Measurements from ENCODE around the gene EXOC3.

EXOC3 gene

GRCh38 chr5:427415-428087, 15.4 kb upstream of the EXOC3 start:
- DNase-seq, result no peak

GRCh38 chr5:428219-428618, 14.8 kb upstream of the EXOC3 start:
- DNase-seq, result no peak

- DNase-seq, result no peak
Observed at GRCh38 chr5:428754-429452, 14.1 kb upstream of the EXOC3 start.

- DNase-seq, result no peak
Observed at GRCh38 chr5:429453-430188, 13.4 kb upstream of the EXOC3 start.

GRCh38 chr5:430214-430925, 12.6 kb upstream of the EXOC3 start:
- no peak for DNase-seq

- DNase-seq, result peak in 2 of 4 experiments; percentile 15
Observed at GRCh38 chr5:431001-431710, 11.8 kb upstream of the EXOC3 start.

GRCh38 chr5:431711-432050, 11.3 kb upstream of the EXOC3 start:
- DNase-seq, result no peak

GRCh38 chr5:432201-432927, 10.6 kb upstream of the EXOC3 start:
- DNase-seq, result no peak

GRCh38 chr5:432928-433791, 9.8 kb upstream of the EXOC3 start:
- DNase-seq, result no peak

GRCh38 chr5:433836-434235, 9.1 kb upstream of the EXOC3 start:
- DNase-seq, result no peak

- no peak for DNase-seq
Observed at GRCh38 chr5:434443-435146, 8.4 kb upstream of the EXOC3 start.

- DNase-seq, result no peak
Observed at GRCh38 chr5:435156-435790, 7.7 kb upstream of the EXOC3 start.

GRCh38 chr5:435961-436640, 6.9 kb upstream of the EXOC3 start:
- no peak for DNase-seq

GRCh38 chr5:436641-436975, 6.4 kb upstream of the EXOC3 start:
- no peak for DNase-seq

- DNase-seq, result no peak
Observed at GRCh38 chr5:437281-437771, 5.7 kb upstream of the EXOC3 start.

- no peak for DNase-seq
Observed at GRCh38 chr5:438481-438981, 4.4 kb upstream of the EXOC3 start.

GRCh38 chr5:439181-439580, 3.8 kb upstream of the EXOC3 start:
- no peak for DNase-seq

GRCh38 chr5:439636-440035, 3.3 kb upstream of the EXOC3 start:
- DNase-seq, result no peak

All from activated CD4-positive, CD25-positive, alpha-beta regulatory T cell (primary cell).